Glomerular visceral epithelial cell (primary cell): ENCODE data around the gene PRKCE.

ENCODE experiments used
- DNase-seq: peaks from one replicate; pipeline ENCODE4 v3.0.0-alpha.2; 2016; ENCODE audit errors: extremely low spot score

Gene PRKCE

GRCh38 chr2:45806563-45807358 is 155.3 kb downstream of the PRKCE start:
- no peak for DNase-seq

GRCh38 chr2:45808294-45808800 is 156.9 kb downstream of the PRKCE start:
- no peak for DNase-seq

DNA sequence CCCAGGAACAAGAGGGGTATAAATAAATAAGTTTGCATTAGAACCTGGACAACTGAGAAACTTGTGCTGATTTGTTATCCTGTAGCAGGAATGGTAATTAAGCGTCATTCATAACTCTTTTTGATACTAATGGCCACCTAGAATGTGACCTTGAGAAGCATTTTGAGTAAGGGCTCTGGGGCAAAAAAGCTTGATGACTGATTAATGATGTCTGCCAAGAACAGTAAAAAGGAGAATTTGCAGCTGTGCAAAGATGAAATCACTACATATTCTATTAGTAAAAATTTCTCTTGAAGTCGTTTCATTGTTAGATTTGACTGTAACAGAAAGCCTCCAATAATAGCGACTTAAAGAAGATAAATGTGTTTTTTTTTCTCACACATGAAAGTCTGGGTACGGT is 157.7 kb downstream of the PRKCE start:
- DNase-seq, result no peak

DNA sequence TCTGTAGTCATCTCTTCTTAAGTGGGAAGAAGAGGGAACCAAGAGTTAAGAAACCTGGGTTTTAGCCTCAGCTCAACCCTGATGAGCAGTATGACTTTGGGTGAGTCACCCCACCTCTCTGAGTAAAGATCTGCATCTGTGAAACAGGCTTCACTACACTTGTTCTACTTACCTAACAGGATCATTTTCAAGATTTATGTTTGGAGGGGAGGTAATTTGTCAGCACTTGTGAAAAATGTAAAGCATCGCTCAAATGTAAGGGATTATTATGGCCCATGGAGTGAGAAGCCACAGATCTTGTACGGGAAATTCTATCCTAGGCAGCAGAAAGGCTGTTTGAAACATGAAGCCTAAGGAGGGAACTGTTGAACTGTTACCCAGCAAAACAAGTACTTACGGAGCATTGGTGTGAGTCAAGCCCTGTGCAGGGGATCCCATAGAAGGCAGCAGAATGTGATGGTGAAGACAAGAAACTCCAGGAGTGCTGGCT is 160.6 kb downstream of the PRKCE start:
- DNase-seq, result peak; percentile 27

DNA sequence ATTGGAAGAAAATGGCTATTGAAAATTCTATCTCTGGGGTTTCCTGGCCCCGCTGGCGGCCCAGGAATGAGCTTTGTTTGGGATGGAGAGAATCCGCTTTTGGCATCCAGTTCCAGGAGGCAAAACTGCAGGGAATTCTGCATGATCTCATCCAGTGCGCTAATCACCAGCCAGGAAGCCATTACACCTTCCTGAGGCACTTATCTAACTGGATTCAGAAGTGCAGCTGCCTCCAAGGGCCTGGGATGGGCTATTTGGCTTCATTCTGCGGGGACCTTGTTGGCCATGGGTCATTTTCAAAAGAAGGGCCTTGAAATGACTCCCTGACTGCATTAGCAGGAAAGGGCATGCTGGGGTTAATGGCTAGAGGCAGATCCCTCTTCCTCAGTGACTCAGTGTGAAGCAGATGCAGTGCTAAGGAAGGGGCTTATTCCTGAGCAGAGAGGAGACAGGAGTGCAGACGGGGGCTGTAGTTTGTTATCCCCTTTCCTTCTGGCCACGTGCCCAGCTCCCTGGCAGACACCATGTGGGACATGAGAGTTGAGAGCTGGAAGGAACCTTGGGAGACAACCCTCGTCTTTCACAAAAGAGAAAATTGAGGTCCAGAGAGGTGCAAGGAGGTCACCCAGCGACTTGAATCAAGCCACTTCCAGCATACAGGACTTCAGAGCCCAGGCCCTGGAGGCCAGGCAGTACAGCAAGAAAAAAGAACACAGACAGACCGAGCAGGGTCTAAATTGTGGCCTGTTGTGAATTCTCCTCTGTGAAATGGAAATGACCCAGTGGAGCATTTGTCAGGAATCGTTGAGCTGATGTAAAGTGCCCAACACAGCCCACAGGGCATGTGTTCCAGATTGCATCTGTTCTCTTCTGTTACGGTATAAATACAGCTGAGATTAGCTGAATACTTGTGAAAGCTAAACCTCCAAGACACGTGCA is 161.8 kb downstream of the PRKCE start:
- DNase-seq, result no peak

- no peak for DNase-seq
Observed at GRCh38 chr2:45814488-45814887, 163.0 kb downstream of the PRKCE start.

GRCh38 chr2:45814951-45815621 is 163.6 kb downstream of the PRKCE start:
- no peak for DNase-seq

DNA sequence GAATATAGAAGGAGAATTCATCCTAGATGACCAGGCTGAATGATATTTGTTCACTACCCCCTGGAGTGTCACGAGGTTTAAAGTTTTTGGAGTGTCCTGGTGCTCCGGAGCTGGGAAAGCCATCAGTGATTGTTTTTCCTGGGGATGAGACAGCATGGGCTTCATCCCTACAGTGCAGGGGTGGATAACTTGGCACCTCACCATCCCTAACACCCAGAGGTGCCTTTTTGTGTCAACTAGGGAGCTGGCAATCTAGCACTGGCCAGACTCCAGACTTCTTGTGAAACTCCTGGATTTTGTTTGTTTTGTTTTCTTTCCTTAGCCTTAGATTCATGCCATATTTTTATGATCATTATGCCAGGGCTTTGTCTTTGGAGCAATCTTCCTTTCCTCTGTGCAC is 164.8 kb downstream of the PRKCE start:
- no peak for DNase-seq

GRCh38 chr2:45818591-45818990 is 167.1 kb downstream of the PRKCE start:
- DNase-seq, result no peak

DNA sequence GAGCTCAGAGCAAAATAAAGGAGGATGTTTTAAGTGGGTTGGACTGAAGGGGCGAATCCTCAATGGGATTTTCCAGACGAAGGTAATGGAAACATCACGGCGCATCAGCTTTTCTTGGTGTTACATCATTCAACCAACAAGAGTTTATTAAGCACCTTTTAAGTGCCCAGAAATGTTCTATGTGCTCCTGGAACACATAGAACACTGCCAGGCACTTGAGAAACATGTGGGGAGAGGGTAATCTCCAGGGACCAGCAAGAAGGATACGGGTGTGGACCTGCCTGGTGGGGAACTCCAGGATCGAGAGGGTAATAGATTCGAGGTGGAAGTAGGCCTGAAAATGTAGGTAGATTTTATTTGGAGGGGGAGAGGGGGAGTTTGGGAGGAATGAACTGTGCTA is 168.6 kb downstream of the PRKCE start:
- no peak for DNase-seq

GRCh38 chr2:45821558-45822271 is 170.2 kb downstream of the PRKCE start:
- DNase-seq, result peak; percentile 61

GRCh38 chr2:45822272-45822630 is 170.8 kb downstream of the PRKCE start:
- DNase-seq, result peak; percentile 14

GRCh38 chr2:45823723-45824206 is 172.3 kb downstream of the PRKCE start:
- DNase-seq, result peak; percentile 3

DNA sequence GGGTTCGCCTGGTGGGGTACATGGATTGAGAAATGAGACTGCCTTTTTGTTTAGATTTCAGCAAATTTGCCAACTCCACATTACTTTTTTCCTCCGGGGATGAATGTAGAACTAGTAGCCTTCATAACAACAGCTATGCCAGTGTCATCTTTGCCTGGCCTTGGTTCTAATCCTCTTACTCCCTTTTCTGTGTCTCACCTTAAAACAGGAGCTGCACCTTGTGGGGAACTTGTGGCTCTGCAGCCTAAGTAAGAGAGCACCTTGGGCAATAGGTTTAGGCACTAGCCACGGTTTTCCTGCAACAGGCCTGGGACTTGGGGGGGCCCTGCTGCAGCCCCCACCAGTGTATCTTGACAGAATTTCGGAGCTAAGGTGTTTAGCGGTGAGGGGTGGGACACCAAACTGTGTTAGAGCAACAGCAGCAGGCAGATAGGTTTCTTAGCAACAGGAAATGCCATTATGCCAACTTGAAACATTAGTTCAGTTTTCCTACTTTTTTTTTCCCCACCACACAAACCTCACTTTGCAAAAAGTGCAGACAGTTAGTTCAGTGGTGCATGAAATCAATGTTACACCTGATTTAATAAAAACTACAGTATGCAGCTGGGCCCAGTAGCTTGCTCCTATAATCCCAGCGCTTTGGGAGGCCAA is 173.7 kb downstream of the PRKCE start:
- DNase-seq, result peak; percentile 67

DNA sequence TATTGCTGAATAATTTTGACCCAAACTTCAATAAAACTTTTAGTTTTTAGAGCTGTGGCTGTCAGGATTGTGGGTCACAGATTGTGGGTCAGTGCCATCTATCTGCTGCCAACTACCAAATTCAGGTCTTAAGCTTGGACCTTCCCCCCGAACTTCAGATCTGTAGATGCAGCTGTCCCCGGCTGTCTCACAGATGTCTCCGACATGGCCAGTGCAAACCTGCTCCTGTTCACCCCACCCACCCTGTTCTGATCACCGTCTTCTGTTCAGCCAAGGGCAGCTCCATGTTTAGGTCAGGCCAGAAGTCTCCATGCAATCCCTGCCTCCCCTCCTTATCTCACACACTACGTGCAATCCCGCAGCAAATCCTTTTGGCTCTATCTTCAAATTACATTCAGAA is 175.0 kb downstream of the PRKCE start:
- no peak for DNase-seq

GRCh38 chr2:45826884-45827635 is 175.6 kb downstream of the PRKCE start:
- DNase-seq, result peak; percentile 74

GRCh38 chr2:45830322-45830721 is 178.8 kb downstream of the PRKCE start:
- DNase-seq, result no peak

- DNase-seq, result no peak
Observed at GRCh38 chr2:45833301-45833967, 182.0 kb downstream of the PRKCE start.

GRCh38 chr2:45833968-45834344 is 182.5 kb downstream of the PRKCE start:
- no peak for DNase-seq
